ENCODE data around the gene CRISP2.

DNA sequence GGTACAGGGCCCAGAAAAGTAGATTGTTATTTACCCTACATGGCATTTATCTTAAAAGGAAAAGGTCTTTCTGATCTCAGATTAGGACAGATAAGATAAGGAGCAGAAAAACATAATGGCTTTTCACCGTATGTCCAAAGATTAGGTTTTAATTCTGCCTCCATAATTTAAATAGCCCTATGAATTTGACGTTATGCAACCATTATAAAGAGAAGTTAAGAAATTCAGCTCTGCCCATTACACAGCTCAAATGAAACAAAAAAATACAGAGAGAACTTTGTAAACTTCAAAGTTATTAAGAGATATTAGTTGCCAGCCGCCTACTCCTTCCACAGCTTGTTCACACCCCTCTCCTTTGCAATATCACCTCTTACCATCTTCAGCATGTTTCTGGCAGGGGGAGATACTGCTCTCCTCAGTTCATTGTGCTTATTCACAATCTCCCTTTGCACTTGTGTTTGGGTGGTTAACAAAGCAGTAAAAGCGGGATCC, 22.7 kb upstream of the CRISP2 start:
- TF ChIP-seq POLR2AphosphoS5 (IDR thresholded peaks at IDR 0.05; ENCODE audit: borderline replicate concordance, low read depth, low read length) (no peak), EZH2 (IDR thresholded peaks at IDR 0.05) (no peak)
